PFSK-1 (cell line): ENCODE results near the gene SLC30A9.

Experiments used
- POLR2AphosphoS5 ChIP-seq: IDR thresholded peaks from 2 replicates; pipeline ENCODE4 v1.6.1; 2012; ENCODE audit warnings: low read depth, mild to moderate bottlenecking, control low read depth, low read length, moderate library complexity
- SIN3A ChIP-seq: IDR thresholded peaks from 2 replicates; pipeline ENCODE4 v1.6.1; 2012; ENCODE audit warnings: mild to moderate bottlenecking, low read length, moderate library complexity, borderline replicate concordance; ENCODE audit not compliant: insufficient read depth
- TAF1 ChIP-seq: IDR thresholded peaks from 2 replicates; pipeline ENCODE4 v1.6.1; 2012; ENCODE audit warnings: low read length, control low read depth, borderline replicate concordance; ENCODE audit not compliant: insufficient read depth
- TF ChIP-seq, protein P1 (sequence below), 2 experiments: IDR thresholded peaks; 2 replicates each; pipeline versions ENCODE4 v1.6.1 to v1.8.0; 2011 to 2012; ENCODE audit warnings: low read depth in 2 of 2, low read length in 2 of 2, control low read depth in 1 of 2, inconsistent platforms in 1 of 2, mild to moderate bottlenecking in 1 of 2, moderate library complexity in 1 of 2; ENCODE audit not compliant: insufficient read depth in 1 of 2

DNA sequence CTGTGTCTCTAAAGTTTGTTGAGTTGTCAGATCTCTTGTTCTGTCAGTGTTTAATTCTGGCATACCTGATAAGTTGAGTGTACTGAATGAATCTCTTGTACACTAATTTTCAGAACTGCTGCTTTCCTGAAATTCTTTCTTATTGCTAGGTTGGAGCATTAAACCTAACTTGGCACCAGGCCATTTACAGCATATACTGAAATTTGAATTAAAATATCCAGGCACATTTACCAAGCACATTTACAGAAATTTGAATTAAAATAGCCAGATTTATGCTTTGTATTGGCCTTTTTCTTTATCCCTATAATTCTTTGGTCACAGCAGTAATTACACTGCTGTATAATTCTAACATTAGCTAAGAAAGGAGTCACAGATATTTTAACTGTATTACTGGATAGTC is 46.2 kb upstream of the SLC30A9 start:
- TF ChIP-seq POLR2AphosphoS5 (no peak), TAF1 (no peak), SIN3A (no peak)
- TF ChIP-seq, protein P1, sequence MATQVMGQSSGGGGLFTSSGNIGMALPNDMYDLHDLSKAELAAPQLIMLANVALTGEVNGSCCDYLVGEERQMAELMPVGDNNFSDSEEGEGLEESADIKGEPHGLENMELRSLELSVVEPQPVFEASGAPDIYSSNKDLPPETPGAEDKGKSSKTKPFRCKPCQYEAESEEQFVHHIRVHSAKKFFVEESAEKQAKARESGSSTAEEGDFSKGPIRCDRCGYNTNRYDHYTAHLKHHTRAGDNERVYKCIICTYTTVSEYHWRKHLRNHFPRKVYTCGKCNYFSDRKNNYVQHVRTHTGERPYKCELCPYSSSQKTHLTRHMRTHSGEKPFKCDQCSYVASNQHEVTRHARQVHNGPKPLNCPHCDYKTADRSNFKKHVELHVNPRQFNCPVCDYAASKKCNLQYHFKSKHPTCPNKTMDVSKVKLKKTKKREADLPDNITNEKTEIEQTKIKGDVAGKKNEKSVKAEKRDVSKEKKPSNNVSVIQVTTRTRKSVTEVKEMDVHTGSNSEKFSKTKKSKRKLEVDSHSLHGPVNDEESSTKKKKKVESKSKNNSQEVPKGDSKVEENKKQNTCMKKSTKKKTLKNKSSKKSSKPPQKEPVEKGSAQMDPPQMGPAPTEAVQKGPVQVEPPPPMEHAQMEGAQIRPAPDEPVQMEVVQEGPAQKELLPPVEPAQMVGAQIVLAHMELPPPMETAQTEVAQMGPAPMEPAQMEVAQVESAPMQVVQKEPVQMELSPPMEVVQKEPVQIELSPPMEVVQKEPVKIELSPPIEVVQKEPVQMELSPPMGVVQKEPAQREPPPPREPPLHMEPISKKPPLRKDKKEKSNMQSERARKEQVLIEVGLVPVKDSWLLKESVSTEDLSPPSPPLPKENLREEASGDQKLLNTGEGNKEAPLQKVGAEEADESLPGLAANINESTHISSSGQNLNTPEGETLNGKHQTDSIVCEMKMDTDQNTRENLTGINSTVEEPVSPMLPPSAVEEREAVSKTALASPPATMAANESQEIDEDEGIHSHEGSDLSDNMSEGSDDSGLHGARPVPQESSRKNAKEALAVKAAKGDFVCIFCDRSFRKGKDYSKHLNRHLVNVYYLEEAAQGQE (IDR thresholded peaks at IDR 0.05; ENCODE audit: insufficient read depth in 1 of 2, low read depth in 2 of 2, low read length in 2 of 2) = no peak
